ENCODE data around the gene CBY2. TPM values are rescaled to one million over a fixed set of nuclear protein-coding genes. Genes with fewer than 3 reads are reported as not detected.

CBY2 gene
- total RNA-seq, 4 donors from 2014 or later, result not detected

DNA sequence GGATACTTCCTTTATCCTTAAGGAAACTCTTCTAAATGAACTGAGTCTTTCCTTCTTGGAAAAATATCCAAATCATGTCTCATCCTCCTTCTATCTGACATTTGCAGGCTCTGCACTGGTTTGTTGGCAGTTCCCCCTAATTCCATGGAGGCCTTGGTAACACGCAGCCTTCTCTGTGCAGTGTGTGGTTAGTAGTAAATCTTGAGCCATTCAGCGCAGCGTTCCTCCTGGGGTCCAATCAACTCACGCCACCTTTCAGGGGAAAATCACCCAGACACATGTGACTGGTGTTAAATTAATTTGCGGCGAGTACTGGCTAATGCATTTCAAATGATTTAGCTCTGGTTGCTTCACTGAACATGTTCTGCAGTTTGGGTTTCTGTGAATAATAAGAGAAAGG, 21.0 kb upstream of the CBY2 start:
- no peak overlapping the region for H3K4me3 ChIP-seq
- TF ChIP-seq, protein P1, sequence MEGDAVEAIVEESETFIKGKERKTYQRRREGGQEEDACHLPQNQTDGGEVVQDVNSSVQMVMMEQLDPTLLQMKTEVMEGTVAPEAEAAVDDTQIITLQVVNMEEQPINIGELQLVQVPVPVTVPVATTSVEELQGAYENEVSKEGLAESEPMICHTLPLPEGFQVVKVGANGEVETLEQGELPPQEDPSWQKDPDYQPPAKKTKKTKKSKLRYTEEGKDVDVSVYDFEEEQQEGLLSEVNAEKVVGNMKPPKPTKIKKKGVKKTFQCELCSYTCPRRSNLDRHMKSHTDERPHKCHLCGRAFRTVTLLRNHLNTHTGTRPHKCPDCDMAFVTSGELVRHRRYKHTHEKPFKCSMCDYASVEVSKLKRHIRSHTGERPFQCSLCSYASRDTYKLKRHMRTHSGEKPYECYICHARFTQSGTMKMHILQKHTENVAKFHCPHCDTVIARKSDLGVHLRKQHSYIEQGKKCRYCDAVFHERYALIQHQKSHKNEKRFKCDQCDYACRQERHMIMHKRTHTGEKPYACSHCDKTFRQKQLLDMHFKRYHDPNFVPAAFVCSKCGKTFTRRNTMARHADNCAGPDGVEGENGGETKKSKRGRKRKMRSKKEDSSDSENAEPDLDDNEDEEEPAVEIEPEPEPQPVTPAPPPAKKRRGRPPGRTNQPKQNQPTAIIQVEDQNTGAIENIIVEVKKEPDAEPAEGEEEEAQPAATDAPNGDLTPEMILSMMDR (IDR thresholded peaks at IDR 0.05), result no peak
- no peak for TF ChIP-seq POLR2A (IDR thresholded peaks at IDR 0.05; ENCODE audit: low read depth)
- no peak for TF ChIP-seq EP300 (IDR thresholded peaks at IDR 0.05)
- TF ChIP-seq POLR2AphosphoS5 (IDR thresholded peaks at IDR 0.05), result no peak
- WGBS, result 80% methylated on average over 6 of the region's 6 CpGs
- peaks cover 0 to 9% (median 0%) of the 10 kb centered on the region in 4 donors for H3K27me3 ChIP-seq
- H3K4me1 ChIP-seq, result no peaks in the 10 kb centered on the region
- no peaks in the 10 kb centered on the region for H3K9me3 ChIP-seq
- peak; percentile 62 for DNase-seq (ENCODE audit: extremely low spot score)
- intact Hi-C loops (cut with DNase I), result no loop called here
- no peaks in the 10 kb centered on the region for H3K36me3 ChIP-seq
- no peak overlapping the region for H3K27ac ChIP-seq (replicated peaks in 1 of 4)

DNA sequence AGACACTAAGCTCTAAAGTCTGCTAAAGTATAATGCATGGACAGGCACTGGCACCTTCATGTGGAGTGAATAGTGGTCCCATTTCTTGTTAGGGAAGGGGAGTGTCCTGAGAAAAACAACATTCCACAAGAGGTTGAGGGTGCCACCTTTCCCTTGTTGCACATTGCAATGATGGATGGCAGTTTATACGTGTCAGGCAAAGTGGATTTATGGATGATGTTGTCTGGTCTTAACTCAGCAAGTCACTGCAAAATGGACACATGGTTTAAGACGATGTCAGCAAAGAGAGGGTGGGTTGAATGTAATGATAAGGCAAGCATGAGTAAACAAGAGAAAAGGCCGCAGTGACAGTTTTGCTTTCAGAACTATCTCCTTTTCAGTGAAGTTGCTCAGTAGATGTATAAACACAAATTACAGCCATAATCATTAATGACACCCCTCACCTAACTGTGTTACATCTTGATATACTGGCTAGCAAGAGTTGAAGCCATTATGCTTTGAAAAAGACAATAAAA, 19.6 kb upstream of the CBY2 start:
- Histone ChIP-seq H3K9me3 (no peaks in the 10 kb centered on the region), H3K27ac (replicated peaks in 1 of 4) (no peak overlapping the region), H3K4me3 (no peak overlapping the region), H3K4me1 (no peaks in the 10 kb centered on the region), H3K36me3 (no peaks in the 10 kb centered on the region), H3K27me3 (peaks cover 0 to 9% (median 0%) of the 10 kb centered on the region in 4 donors)
- peak; percentile 26 for DNase-seq (ENCODE audit: extremely low spot score)
- 78% methylated on average over 3 of the region's 3 CpGs for WGBS
- intact Hi-C loops (cut with DNase I), result no loop called here
- TF ChIP-seq POLR2AphosphoS5 (IDR thresholded peaks at IDR 0.05), result no peak
- TF ChIP-seq POLR2A (IDR thresholded peaks at IDR 0.05; ENCODE audit: low read depth), result no peak
- TF ChIP-seq, protein P1 (IDR thresholded peaks at IDR 0.05), result no peak
- no peak for TF ChIP-seq EP300 (IDR thresholded peaks at IDR 0.05)

DNA sequence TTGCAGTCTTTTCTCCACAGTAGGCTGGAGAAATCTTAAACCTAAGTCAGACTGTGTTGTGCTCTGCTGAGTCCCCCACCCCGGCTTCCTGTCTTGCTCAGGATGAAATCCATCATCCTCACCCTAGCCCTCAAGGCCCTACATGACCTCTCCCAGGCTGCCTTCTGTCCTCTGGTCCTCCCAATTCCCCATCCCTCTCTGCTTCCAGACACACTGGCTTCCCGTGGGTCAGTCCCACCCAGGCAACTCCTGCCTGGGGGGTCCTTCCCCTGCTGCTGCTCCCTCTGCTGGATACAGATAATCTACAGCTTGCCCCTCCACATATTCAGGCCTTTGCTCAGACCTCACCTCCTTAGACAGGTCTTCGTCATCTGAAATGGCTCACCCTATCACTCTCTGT, 18.4 kb upstream of the CBY2 start:
- H3K4me3 ChIP-seq, result no peak overlapping the region
- H3K4me1 ChIP-seq, result no peaks in the 10 kb centered on the region
- no peaks in the 10 kb centered on the region for H3K9me3 ChIP-seq
- 48% methylated on average over 3 of the region's 3 CpGs for WGBS
- H3K36me3 ChIP-seq, result no peaks in the 10 kb centered on the region
- no peak overlapping the region for H3K27ac ChIP-seq (replicated peaks in 1 of 4)
- TF ChIP-seq, protein P1 (IDR thresholded peaks at IDR 0.05), result no peak
- TF ChIP-seq EP300 (IDR thresholded peaks at IDR 0.05) (no peak), POLR2A (IDR thresholded peaks at IDR 0.05; ENCODE audit: low read depth) (no peak), POLR2AphosphoS5 (IDR thresholded peaks at IDR 0.05) (no peak)
- peaks cover 0 to 9% (median 0%) of the 10 kb centered on the region in 4 donors for H3K27me3 ChIP-seq
- peak; percentile 53 for DNase-seq (ENCODE audit: extremely low spot score)
- intact Hi-C loops (cut with DNase I), result no loop called here

DNA sequence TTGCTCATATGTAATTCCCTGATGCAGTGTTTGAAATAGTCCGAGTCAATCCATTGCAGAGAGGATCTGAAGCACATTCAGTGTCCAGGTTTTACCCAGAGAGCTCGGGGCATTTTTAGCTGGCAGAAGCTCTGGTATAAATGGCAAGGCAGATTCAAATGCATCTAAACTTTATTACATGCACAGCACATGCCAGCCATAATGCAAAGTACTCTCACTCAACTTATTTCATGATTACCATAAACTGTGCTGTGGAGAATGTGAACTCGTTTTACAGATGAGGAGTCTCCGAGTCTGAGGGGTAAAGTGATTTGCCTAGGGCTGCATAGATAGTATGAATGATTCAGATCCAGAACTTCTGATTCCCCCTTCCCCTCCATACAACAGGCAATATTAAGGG, 13.5 kb upstream of the CBY2 start:
- no peaks in the 10 kb centered on the region for H3K27me3 ChIP-seq
- WGBS, result 82% methylated on average over 4 of the region's 4 CpGs
- intact Hi-C loops (cut with DNase I), result no loop called here
- H3K27ac ChIP-seq (replicated peaks in 1 of 4), result no peak overlapping the region
- no peaks in the 10 kb centered on the region for H3K4me1 ChIP-seq
- no peaks in the 10 kb centered on the region for H3K36me3 ChIP-seq
- TF ChIP-seq EP300 (IDR thresholded peaks at IDR 0.05), result no peak
- no peaks in the 10 kb centered on the region for H3K9me3 ChIP-seq
- no peak overlapping the region for H3K4me3 ChIP-seq
- DNase-seq (ENCODE audit: extremely low spot score), result peak; percentile 64

DNA sequence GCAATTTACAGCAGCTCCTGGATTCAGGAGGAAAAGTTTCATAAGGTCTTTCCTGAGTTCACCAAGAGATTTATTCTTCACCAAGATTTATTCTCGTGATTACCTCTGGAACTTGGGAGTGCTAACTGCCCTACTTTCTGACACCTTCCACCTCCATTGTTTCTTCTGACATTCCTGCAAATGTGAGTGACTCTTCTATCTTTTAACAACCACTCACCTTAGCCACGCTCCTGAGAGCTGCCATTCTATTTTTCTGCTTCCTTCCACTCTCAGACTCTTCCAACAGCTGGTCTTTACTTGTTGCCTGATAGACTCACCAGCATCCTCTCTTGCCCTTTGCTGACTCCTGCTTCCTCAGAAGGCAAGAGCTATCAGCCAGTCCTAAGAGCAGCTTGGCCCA, 11.5 kb upstream of the CBY2 start:
- Histone ChIP-seq H3K36me3 (no peaks in the 10 kb centered on the region), H3K27ac (replicated peaks in 1 of 4) (no peak overlapping the region), H3K4me1 (no peaks in the 10 kb centered on the region), H3K4me3 (no peak overlapping the region), H3K9me3 (no peaks in the 10 kb centered on the region), H3K27me3 (no peaks in the 10 kb centered on the region)
- WGBS, result 70% methylated on average over 2 of the region's 2 CpGs
- TF ChIP-seq POLR2AphosphoS5 (IDR thresholded peaks at IDR 0.05), result no peak
- TF ChIP-seq EP300 (IDR thresholded peaks at IDR 0.05), result no peak
- TF ChIP-seq, protein P1 (IDR thresholded peaks at IDR 0.05), result no peak
- no peak for TF ChIP-seq POLR2A (IDR thresholded peaks at IDR 0.05; ENCODE audit: low read depth)
- DNase-seq (ENCODE audit: extremely low spot score), result peak; percentile 72
- intact Hi-C loops (cut with DNase I), result no loop called here

All from esophagus muscularis mucosa (tissue), 4 donors.